Transverse colon (tissue), 3 donors: ENCODE results near the gene MRFAP1.

Source experiments
- CTCF ChIP-seq, 5 experiments: fragments of 200-600 bp in 3 of 5; fragments of 450-650 bp in 2 of 5; sonication (generic) in 3 of 5; IDR thresholded peaks; 1 replicate in 2 of 5; 2 replicates in 3 of 5; pipeline ENCODE4 v1.5.1; 2016 to 2017; ENCODE audit warnings: antibody characterized with exemption in 5 of 5, inconsistent platforms in 3 of 5, mild to moderate bottlenecking in 2 of 5, moderate library complexity in 1 of 5
- EP300 ChIP-seq: sonication (generic); formaldehyde crosslinking; IDR thresholded peaks from one replicate; pipeline ENCODE4 v1.6.1; 2017; ENCODE audit warnings: antibody characterized with exemption, low read depth

- TF ChIP-seq EP300 (no peak), CTCF (IDR thresholded peaks at IDR 0.05) (no peak)
Observed at GRCh38 chr4:6592804-6593563, 47.5 kb upstream of the MRFAP1 start.
